K562 (cell line): ENCODE measurements around the gene MYH7. TPM values are rescaled to one million over a fixed set of nuclear protein-coding genes. Genes with fewer than 3 reads are reported as not detected.
A peak's percentile ranks its signal among the peaks of the same experiment; 100 is the strongest.

Experiments used
- ARNT ChIP-seq, 2 experiments: fragments of 450-650 bp; IDR thresholded peaks; 2 replicates each; pipeline ENCODE4 v1.6.1; 2016; ENCODE audit warnings: mild to moderate bottlenecking in 1 of 2
- CBFA2T2 ChIP-seq: fragments of 450-650 bp; conservative IDR thresholded peaks from 2 replicates; pipeline ENCODE4 v1.6.1; 2017; ENCODE audit warnings: mild to moderate bottlenecking
- ESRRA ChIP-seq: fragments of 450-650 bp; IDR thresholded peaks from 2 replicates; pipeline ENCODE4 v1.6.1; 2014; ENCODE audit warnings: low read depth, mild to moderate bottlenecking, moderate library complexity, borderline replicate concordance
- ETV1 ChIP-seq: fragments of 450-650 bp; conservative IDR thresholded peaks from 2 replicates; pipeline ENCODE4 v1.6.1; 2016; ENCODE audit warnings: missing genetic modification characterization, control low read depth, low read depth, missing compliant biosample characterization
- FOS ChIP-seq: IDR thresholded peaks from 3 replicates; pipeline ENCODE4 v1.6.1; 2011; ENCODE audit not compliant: insufficient read length; ENCODE audit errors: extremely low read depth
- GTF2B ChIP-seq: IDR thresholded peaks from 2 replicates; pipeline ENCODE4 v1.6.1; 2011; ENCODE audit not compliant: insufficient read length; ENCODE audit errors: extremely low read depth
- HDAC3 ChIP-seq: fragments of 450-650 bp; IDR thresholded peaks from 2 replicates; pipeline ENCODE4 v1.6.1; 2018; ENCODE audit warnings: borderline replicate concordance, mild to moderate bottlenecking, moderate library complexity; ENCODE audit not compliant: partially characterized antibody
- HINFP ChIP-seq: fragments of 450-650 bp; conservative IDR thresholded peaks from 2 replicates; pipeline ENCODE4 v1.6.1; 2016; ENCODE audit warnings: missing genetic modification characterization, low read depth, mild to moderate bottlenecking, control low read depth, missing compliant biosample characterization
- MLLT1 ChIP-seq, 2 experiments: fragments of 450-650 bp; IDR thresholded peaks; 2 replicates each; pipeline ENCODE4 v1.6.1; 2016
- NCOR1 ChIP-seq: fragments of 450-650 bp; IDR thresholded peaks from 2 replicates; pipeline ENCODE4 v1.6.1; 2016; ENCODE audit warnings: mild to moderate bottlenecking, moderate library complexity
- NFIC ChIP-seq: fragments of 450-650 bp; IDR thresholded peaks from 2 replicates; pipeline ENCODE4 v1.6.1; 2017; ENCODE audit warnings: mild to moderate bottlenecking, inconsistent platforms
- SMAD4 ChIP-seq: fragments of 250-450 bp; sonication (Bioruptor Pico); conservative IDR thresholded peaks from 2 replicates; pipeline ENCODE4 v1.8.0; 2021; ENCODE audit warnings: inconsistent platforms, mild to moderate bottlenecking, moderate library complexity
- SOX6 ChIP-seq: fragments of 450-650 bp; IDR thresholded peaks from 2 replicates; pipeline ENCODE4 v1.6.1; 2014; ENCODE audit warnings: mild to moderate bottlenecking
- TAF15 ChIP-seq: fragments of 200-400 bp; formaldehyde crosslinking; IDR thresholded peaks from 2 replicates; pipeline ENCODE4 v1.6.1; 2017; ENCODE audit warnings: mild to moderate bottlenecking, low read depth, low read length, moderate library complexity
- ZFP1 ChIP-seq: fragments of 450-650 bp; formaldehyde crosslinking; IDR thresholded peaks from 2 replicates; pipeline ENCODE4 v1.4.0; 2020; ENCODE audit warnings: mild to moderate bottlenecking, mixed read lengths
- ZNF23 ChIP-seq: fragments of 250-450 bp; sonication (Bioruptor Pico); IDR thresholded peaks from 2 replicates; pipeline ENCODE4 v1.4.0; 2020; ENCODE audit warnings: mild to moderate bottlenecking
- ZNF311 ChIP-seq: fragments of 250-450 bp; sonication (Bioruptor Pico); IDR thresholded peaks from 2 replicates; pipeline ENCODE4 v1.4.0; 2020; ENCODE audit warnings: mild to moderate bottlenecking, moderate library complexity
- ZNF318 ChIP-seq, 2 experiments: fragments of 450-650 bp; IDR thresholded peaks; 2 replicates each; pipeline ENCODE4 v1.6.1; 2016; ENCODE audit warnings: mild to moderate bottlenecking in 2 of 2, borderline replicate concordance in 1 of 2, low read depth in 1 of 2, moderate library complexity in 1 of 2
- polyA plus RNA-seq, 8 experiments: library from polyadenylated mRNA; depleted of rRNA in 4 of 8; stranded (reverse) in 5 of 8; unstranded in 3 of 8; fragments of >200 nt; fragmentation: Nextera tagmentation in 2 of 8; fragmentation: Illumina TruSeq in 1 of 8; extraction: Ambion mirVana in 2 of 8; extraction: Trizol in 1 of 8; gene quantifications; 2 replicates each; pipeline versions ENCODE4 v1.2.1 to v1.2.3, GENCODE V29; 2011 to 2014; ENCODE audit warnings: inconsistent platforms in 1 of 8, missing spikeins in 1 of 8
- total RNA-seq, 7 experiments: library from RNA; depleted of rRNA in 6 of 7; stranded (reverse); fragments of >200 nt in 6 of 7; fragmentation: Illumina TruSeq in 2 of 7; extraction: Trizol in 2 of 7; gene quantifications; 2 replicates each; pipeline versions ENCODE4 v1.2.1 to v1.2.3, GENCODE V29; 2011 to 2021; ENCODE audit warnings: low replicate concordance in 1 of 7

Gene MYH7
- total and polyA plus RNA-seq, 9 of the 15 experiments (the other 6 are each of a cell fraction or from before 2014, with no cell fraction given) = not detected

GRCh38 chr14:23454445-23454856 lies 19.0 kb upstream of the MYH7 start (continued):
- TF ChIP-seq MLLT1 (IDR thresholded peaks at IDR 0.05) = peak in 1 of 2 experiments; percentile 41; a peak in 1 of 4 replicates
- 0 out of 4 replicates have a peak, but pooled peaks of 1 of the 2 experiments have one; percentile 66 for TF ChIP-seq ARNT (IDR thresholded peaks at IDR 0.05)
- TF ChIP-seq ZNF311 (CRISPR knock-in tag) = no peak
- TF ChIP-seq NCOR1 = peak; percentile 81
- no peak for TF ChIP-seq ZFP1 (CRISPR knock-in tag)
- TF ChIP-seq NFIC = peak; percentile 53
- no peak for TF ChIP-seq ZNF318 (IDR thresholded peaks at IDR 0.05; ENCODE audit: borderline replicate concordance in 1 of 2, low read depth in 1 of 2)
- TF ChIP-seq ZNF23 (CRISPR knock-in tag) = no peak
- TF ChIP-seq SOX6 = 0 out of 2 replicates have a peak, but pooled peaks have one; percentile 23
- TF ChIP-seq FOS = no peak
- peak; percentile 68 for TF ChIP-seq ETV1 (tag)
- TF ChIP-seq TAF15 = no peak
- TF ChIP-seq GTF2B = no peak
- TF ChIP-seq HDAC3 = peak; percentile 14
- peak; percentile 13; the same call in 1 of the 2 replicates for TF ChIP-seq ESRRA
- TF ChIP-seq SMAD4 (CRISPR knock-in tag) = peak; percentile 64
- peak; percentile 82 for TF ChIP-seq CBFA2T2
- TF ChIP-seq HINFP = no peak
